ENCODE measurements around the gene OASL.
"Not testable (repeated sequence)": the region's sequence is repeated elsewhere in the genome, so short reads cannot be mapped to it uniquely, and the experiment has no call there.

OASL gene

GRCh38 chr12:121060149-121061001 is 21.3 kb upstream of the OASL start:
- FAIRE-seq: peak; percentile 98
- peak; percentile 68 for DNase-seq (ENCODE audit: insufficient read length, low spot score)

GRCh38 chr12:121059031-121059898 is 20.2 kb upstream of the OASL start:
- FAIRE-seq: no peak
- DNase-seq (ENCODE audit: insufficient read length, low spot score): no peak

- no peak for DNase-seq (ENCODE audit: insufficient read length, low spot score)
Observed at GRCh38 chr12:121057794-121058193, 18.7 kb upstream of the OASL start.

GRCh38 chr12:121053706-121054105 is 14.7 kb upstream of the OASL start:
- DNase-seq (ENCODE audit: insufficient read length, low spot score) (no peak), FAIRE-seq (no peak)

More at GRCh38 chr12:121057794-121058193, 18.7 kb upstream of the OASL start:
- no peak for FAIRE-seq

GRCh38 chr12:121050725-121051124 is 11.7 kb upstream of the OASL start:
- FAIRE-seq: no peak
- no peak for DNase-seq (ENCODE audit: insufficient read length, low spot score)

GRCh38 chr12:121048442-121048841 is 9.4 kb upstream of the OASL start:
- DNase-seq (ENCODE audit: insufficient read length, low spot score) (no peak), FAIRE-seq (no peak)

GRCh38 chr12:121047400-121047799 is 8.4 kb upstream of the OASL start:
- not testable (repeated sequence) for FAIRE-seq; DNase-seq (ENCODE audit: insufficient read length, low spot score)

GRCh38 chr12:121043067-121043466 is 4.0 kb upstream of the OASL start:
- FAIRE-seq: no peak
- DNase-seq (ENCODE audit: insufficient read length, low spot score): no peak

- FAIRE-seq: peak; percentile 33
Observed at GRCh38 chr12:121036810-121037326, 2.2 kb downstream of the OASL start.

GRCh38 chr12:121034616-121035305 is 4.3 kb downstream of the OASL start:
- no peak for DNase-seq (ENCODE audit: insufficient read length, low spot score)
- FAIRE-seq: no peak

More at GRCh38 chr12:121036810-121037326, 2.2 kb downstream of the OASL start:
- no peak for DNase-seq (ENCODE audit: insufficient read length, low spot score)

- no peak for DNase-seq (ENCODE audit: insufficient read length, low spot score)
Observed at GRCh38 chr12:121033625-121034349, 5.3 kb downstream of the OASL start.

GRCh38 chr12:121030576-121031212 is 8.4 kb downstream of the OASL start:
- FAIRE-seq (no peak), DNase-seq (ENCODE audit: insufficient read length, low spot score) (no peak)

More at GRCh38 chr12:121033625-121034349, 5.3 kb downstream of the OASL start:
- FAIRE-seq: no peak

- DNase-seq (ENCODE audit: insufficient read length, low spot score) (no peak), FAIRE-seq (no peak)
Observed at GRCh38 chr12:121026274-121027045, 12.6 kb downstream of the OASL start.

- DNase-seq (ENCODE audit: insufficient read length, low spot score): no peak
- no peak for FAIRE-seq
Observed at GRCh38 chr12:121025442-121026226, 13.4 kb downstream of the OASL start.

GRCh38 chr12:121023799-121024198 is 15.2 kb downstream of the OASL start:
- DNase-seq (ENCODE audit: insufficient read length, low spot score) (no peak), FAIRE-seq (no peak)

- FAIRE-seq (no peak), DNase-seq (ENCODE audit: insufficient read length, low spot score) (no peak)
Observed at GRCh38 chr12:121022713-121023112, 16.3 kb downstream of the OASL start.

GRCh38 chr12:121021754-121022153 is 17.3 kb downstream of the OASL start:
- DNase-seq (ENCODE audit: insufficient read length, low spot score): no peak
- FAIRE-seq: no peak

Data from GM19239 (cell line).